Amygdala (tissue), 56 donors: ENCODE results near the gene PNMA6E.

Experiments
- DNase-seq, 56 donors: peaks; one replicate each; lab custom pipeline; 2025; lab: John Stamatoyannopoulos, UW

Gene PNMA6E

GRCh38 chrX:153401133-153401764 lies at the start of gene PNMA6E:
TSS of gene PNMA6E (minus strand) at chrX:153401350. CDS start at chrX:153398849, 2,501 bp downstream.
- DNase-seq, result no peak

- DNase-seq, result no peak
These were observed 49.8 kb upstream of the PNMA6E start for GRCh38 chrX:153450949-153451277.

DNA sequence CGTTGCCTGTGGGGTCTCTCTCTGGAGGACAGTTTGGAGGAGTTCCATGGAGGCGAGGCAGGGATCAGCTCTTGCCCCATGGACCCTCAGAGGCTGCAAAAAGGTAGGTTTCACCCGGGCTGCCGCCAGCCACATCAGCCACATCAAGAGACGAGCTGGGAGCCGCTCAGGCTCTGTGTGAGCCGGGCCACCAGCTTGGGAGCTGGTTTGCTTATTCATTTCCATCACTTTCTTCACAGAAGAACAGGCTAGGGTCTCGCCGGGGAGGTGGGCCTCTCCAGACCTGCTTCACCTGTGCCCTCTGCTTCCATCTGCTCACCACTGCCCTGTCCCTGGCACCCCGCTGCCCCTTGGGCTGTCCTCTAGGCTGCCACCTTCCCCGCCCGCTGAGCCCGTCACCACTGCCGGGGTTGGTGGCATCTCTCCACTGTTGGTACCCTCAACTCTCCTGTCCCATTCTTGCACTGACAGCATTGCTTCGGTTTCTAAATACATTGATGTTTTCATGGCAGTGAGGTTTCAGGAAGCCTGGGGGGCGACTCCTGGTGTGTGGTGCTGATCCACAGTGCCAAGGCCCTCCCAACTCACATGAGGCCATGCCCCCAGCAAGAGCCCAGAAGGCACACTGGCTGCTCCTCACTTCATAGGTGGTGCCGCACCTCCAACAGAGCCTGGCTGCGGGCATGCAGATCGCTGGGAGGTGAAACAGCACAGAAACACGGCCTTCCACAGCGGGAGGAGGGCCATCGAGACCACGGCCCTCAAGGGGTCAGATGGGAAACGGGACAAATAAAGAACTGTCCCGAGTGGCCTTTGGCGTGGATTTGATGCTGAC lies 49.2 kb upstream of the PNMA6E start:
- DNase-seq, result no peak

- DNase-seq, result no peak
These were observed 48.4 kb upstream of the PNMA6E start for GRCh38 chrX:153449368-153450113.

GRCh38 chrX:153448556-153449367 lies 47.6 kb upstream of the PNMA6E start:
- no peak for DNase-seq

- DNase-seq, result no peak
These were observed 46.4 kb upstream of the PNMA6E start for GRCh38 chrX:153447581-153447960.

- no peak for DNase-seq
These were observed 45.9 kb upstream of the PNMA6E start for GRCh38 chrX:153446950-153447580.

DNA sequence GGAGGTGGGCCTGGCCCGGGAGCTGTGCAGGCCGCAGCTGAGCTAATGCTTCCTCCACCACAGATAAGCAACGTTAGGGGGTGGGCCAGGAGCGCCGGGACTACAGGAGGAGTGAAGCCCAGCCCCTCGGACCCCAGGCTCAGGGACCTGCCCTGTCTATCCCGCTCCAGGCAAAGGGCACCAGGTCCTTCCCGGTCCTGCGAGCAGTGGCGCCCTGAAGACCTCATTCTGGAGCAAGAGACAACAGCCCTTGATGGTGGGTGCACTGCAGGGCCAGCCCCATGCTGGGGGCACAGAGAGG lies 45.4 kb upstream of the PNMA6E start:
- no peak for DNase-seq

DNA sequence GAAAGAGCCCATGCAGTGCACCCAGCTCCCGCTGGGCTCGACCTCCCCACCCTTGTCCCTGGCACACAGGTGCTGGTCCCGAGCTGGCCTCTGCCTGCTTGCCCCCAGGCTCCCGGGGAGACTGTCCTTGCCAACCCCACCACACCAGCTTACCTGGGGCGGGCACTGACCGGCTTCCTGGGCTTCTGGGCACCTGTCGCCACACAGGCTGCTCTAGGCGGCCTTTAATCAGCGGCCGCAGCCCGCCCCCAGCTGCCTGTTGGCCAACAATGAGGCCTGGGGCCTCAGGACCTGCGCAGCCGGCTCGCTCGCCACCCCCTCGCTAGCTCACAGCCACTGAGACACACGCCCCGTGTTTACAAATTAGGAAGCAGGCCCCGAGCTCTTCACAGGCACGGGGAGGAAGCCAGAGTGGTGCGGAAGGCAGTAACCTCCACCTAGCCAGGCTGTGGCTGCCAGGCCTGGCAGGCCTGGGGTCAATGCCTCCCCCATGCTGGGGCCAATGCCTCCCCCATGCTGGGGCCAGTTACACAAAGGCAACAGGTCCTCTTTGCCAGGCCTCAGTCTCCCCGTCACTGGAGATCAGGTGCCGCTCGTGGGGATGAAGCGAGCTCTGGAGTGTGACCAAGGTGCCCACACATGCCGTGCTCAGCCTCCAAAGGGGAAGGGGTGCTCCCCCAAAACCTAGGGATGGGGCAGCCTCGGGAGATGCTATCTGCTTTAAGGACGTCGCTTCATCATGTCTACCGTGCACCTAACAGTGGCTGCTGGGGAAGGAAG lies 44.9 kb upstream of the PNMA6E start, which contains the start of gene TREX2:
TREX2 (minus strand) TSS at position 201 of the 780 bp plus-strand sequence. CDS start 626 bp downstream, outside the sequence.
- DNase-seq, result no peak

GRCh38 chrX:153445106-153445855 lies 44.1 kb upstream of the PNMA6E start:
- DNase-seq, result no peak

DNA sequence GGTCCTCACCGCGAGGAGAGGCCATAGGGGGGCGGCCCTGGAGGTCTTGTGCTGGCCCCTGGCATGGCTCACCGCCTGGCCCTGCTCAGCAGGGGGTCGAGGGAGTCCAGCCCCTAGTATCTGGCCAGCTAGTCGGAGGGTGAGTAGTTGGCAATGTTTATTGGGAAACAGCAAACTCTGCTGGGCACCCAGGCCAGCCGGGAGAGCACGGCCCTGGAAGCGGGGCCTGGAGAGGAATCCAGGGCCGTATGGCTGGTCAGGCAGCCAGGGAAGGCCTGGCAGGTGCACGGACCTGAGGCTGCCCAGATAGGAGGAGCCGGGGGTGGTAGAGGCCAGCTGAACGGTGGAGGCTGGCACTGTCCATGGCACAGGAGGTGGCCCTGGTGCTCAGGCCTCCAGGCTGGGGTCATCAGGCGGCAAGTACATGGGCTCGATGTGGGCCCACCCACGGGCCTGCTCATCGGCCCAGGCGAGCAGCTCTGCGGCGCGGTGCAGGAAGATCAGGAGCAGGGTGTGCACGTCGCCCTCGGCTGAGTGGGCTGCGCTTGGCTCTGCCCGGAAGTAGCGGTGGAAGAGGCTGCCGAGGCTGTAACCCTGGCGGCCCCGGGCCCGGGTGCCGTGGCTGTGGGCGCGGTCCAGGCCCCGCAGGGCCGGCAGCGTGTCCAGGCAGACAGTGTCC lies 43.3 kb upstream of the PNMA6E start:
- DNase-seq, result no peak

DNA sequence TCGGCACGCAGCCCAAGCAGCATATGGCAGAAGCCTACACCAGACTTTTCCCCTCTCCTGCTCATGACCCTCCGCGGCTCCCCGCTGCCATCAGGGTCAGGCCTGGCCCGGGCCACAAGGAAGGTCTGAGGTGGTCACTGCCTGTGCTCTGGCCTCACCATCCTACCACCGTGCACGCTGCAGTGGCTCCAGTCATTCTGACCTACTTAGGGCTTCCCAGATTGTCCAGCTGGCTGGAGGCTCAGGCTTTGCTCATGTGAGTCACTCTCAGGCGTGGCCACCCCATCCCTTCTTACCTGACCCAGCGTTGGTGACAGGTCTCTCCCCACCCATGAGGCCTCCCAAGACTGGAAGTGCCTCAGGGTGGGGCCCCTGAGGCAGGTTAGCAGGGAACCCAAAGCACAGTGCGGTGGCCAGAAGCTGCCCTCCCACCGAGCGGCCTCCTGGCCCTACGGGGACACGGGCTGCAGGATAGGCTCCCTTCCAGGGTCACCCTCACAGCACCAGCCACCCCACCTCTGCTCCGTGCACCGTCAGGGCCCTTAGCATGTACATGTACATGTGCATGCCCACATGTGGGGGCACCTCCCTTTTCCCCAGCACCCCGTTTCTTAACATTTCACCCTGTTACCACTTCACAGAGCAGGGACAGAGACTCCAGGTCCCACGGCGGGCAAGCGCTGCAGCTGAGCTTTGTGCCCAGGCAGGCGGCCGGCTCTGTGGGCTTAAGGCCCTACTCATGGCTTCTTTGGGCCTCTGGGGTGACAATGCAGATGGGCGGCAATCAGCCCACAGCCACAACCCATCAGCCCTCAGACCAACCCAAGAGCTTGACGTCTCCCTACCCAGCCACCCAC lies 42.6 kb upstream of the PNMA6E start:
- DNase-seq, result no peak

GRCh38 chrX:153442463-153442862 lies 41.3 kb upstream of the PNMA6E start:
- DNase-seq, result no peak

DNA sequence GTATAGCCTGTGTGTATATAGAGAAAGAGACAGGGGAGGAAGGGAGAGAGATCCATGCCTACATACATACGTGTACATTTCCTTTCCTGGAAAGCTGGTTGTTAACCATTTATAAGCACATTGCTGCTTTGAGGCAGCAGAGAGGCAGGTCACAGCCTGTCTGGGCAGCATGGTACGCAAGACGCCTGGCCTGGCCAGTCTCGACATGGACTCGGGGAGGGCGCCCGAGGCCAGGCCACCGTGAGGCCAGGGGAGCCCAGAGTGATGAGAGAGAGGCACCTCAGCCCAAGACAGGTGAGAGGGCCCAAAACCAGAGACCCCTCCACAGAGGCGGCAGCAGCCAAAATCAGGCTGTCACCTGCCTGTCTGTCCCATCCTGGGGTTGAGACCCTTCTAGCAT lies 40.8 kb upstream of the PNMA6E start:
- DNase-seq, result no peak

GRCh38 chrX:153441296-153441695 lies 40.1 kb upstream of the PNMA6E start:
- no peak for DNase-seq

- no peak for DNase-seq
These were observed 39.5 kb upstream of the PNMA6E start for GRCh38 chrX:153440556-153441135.

GRCh38 chrX:153439977-153440376 lies 38.8 kb upstream of the PNMA6E start:
- no peak for DNase-seq
